Neuronal stem cell (in vitro differentiated cells): ENCODE data around the gene NSG2.

Experiments used
- DNase-seq: peaks from one replicate; pipeline ENCODE4 v3.0.0-alpha.2; 2013; ENCODE audit warnings: low spot score
- H2AFZ ChIP-seq: one replicate; pipeline ENCODE4 v1.6.1; 2013; ENCODE audit warnings: mild to moderate bottlenecking, low read length, inconsistent platforms
- H2AK5ac ChIP-seq: 2 replicates; pipeline ENCODE4 v1.6.1; 2013; ENCODE audit warnings: low read depth, mild to moderate bottlenecking, inconsistent platforms, low read length, moderate library complexity, mixed read lengths
- H2BK120ac ChIP-seq: 2 replicates; pipeline ENCODE4 v1.6.1; 2013; ENCODE audit warnings: low read depth, mild to moderate bottlenecking, inconsistent platforms, low read length, moderate library complexity, mixed read lengths
- H2BK12ac ChIP-seq: one replicate; pipeline ENCODE4 v1.6.1; 2013; ENCODE audit warnings: low read length, inconsistent platforms
- H2BK15ac ChIP-seq: 2 replicates; pipeline ENCODE4 v1.6.1; 2013; ENCODE audit warnings: mild to moderate bottlenecking, low read length, inconsistent platforms, mixed read lengths
- H2BK5ac ChIP-seq: one replicate; pipeline ENCODE4 v1.6.1; 2013; ENCODE audit warnings: inconsistent platforms, mild to moderate bottlenecking, low read length, moderate library complexity
- H3K14ac ChIP-seq: one replicate; pipeline ENCODE4 v1.6.1; 2013; ENCODE audit warnings: low read length, inconsistent platforms
- H3K18ac ChIP-seq: 2 replicates; pipeline ENCODE4 v1.6.1; 2013; ENCODE audit warnings: low read length, inconsistent platforms
- H3K23ac ChIP-seq: 2 replicates; pipeline ENCODE4 v1.6.1; 2013; ENCODE audit warnings: low read depth, mild to moderate bottlenecking, mixed read lengths, low read length, inconsistent platforms; ENCODE audit not compliant: poor library complexity
- H3K27ac ChIP-seq: replicated peaks from 3 replicates; pipeline ENCODE4 v1.5.1; 2013; ENCODE audit warnings: low read length, inconsistent platforms
- H3K27me3 ChIP-seq, 3 experiments: 2 replicates each; pipeline ENCODE4 v1.6.1; 2013; ENCODE audit warnings: low read length in 3 of 3, mild to moderate bottlenecking in 2 of 3, inconsistent platforms in 1 of 3, low read depth in 1 of 3, mixed read lengths in 1 of 3, moderate library complexity in 1 of 3; ENCODE audit not compliant: control insufficient read depth in 3 of 3, insufficient read depth in 3 of 3
- H3K36me3 ChIP-seq, 2 donors: replicated peaks in 1 of 2; 2 replicates each; pipeline ENCODE4 v1.6.1; 2013; ENCODE audit warnings: low read length in 2 of 2; ENCODE audit not compliant: control insufficient read depth in 2 of 2, insufficient read depth in 2 of 2
- H3K4ac ChIP-seq: 2 replicates; pipeline ENCODE4 v1.6.1; 2013; ENCODE audit warnings: inconsistent platforms, mild to moderate bottlenecking, low read length, moderate library complexity
- H3K4me1 ChIP-seq, 2 donors: 1 replicate in 1 of 2; 2 replicates in 1 of 2; pipeline ENCODE4 v1.6.1; 2013; ENCODE audit warnings: low read length in 2 of 2, low read depth in 1 of 2; ENCODE audit not compliant: control insufficient read depth in 2 of 2, insufficient read depth in 1 of 2
- H3K4me2 ChIP-seq: one replicate; pipeline ENCODE4 v1.6.1; 2013; ENCODE audit warnings: mild to moderate bottlenecking, low read length, inconsistent platforms; ENCODE audit not compliant: insufficient read depth, poor library complexity, severe bottlenecking
- H3K4me3 ChIP-seq, 2 donors: 2 replicates each; pipeline ENCODE4 v1.5.1; 2013; ENCODE audit warnings: low read length in 2 of 2, mild to moderate bottlenecking in 2 of 2, inconsistent platforms in 1 of 2, moderate library complexity in 1 of 2
- H3K79me1 ChIP-seq: one replicate; pipeline ENCODE4 v1.6.1; 2013; ENCODE audit warnings: low read depth, mild to moderate bottlenecking, inconsistent platforms, low read length, moderate library complexity
- H3K9ac ChIP-seq: one replicate; pipeline ENCODE4 v1.6.1; 2013; ENCODE audit warnings: mild to moderate bottlenecking, low read depth, low read length, inconsistent platforms; ENCODE audit not compliant: poor library complexity
- H3K9me3 ChIP-seq, 2 donors: replicated peaks in 1 of 2; 2 replicates each; pipeline versions ENCODE3 to v1.6.1; 2013; ENCODE audit warnings: low read length in 2 of 2, mild to moderate bottlenecking in 2 of 2, inconsistent platforms in 1 of 2, low read depth in 1 of 2, mixed read lengths in 1 of 2, moderate library complexity in 1 of 2; ENCODE audit not compliant: control insufficient read depth in 2 of 2, insufficient read depth in 1 of 2
- H4K8ac ChIP-seq: one replicate; pipeline ENCODE4 v1.6.1; 2013; ENCODE audit warnings: low read depth, mild to moderate bottlenecking, inconsistent platforms, low read length, moderate library complexity
- H4K91ac ChIP-seq: one replicate; pipeline ENCODE4 v1.6.1; 2013; ENCODE audit warnings: low read length, low read depth, mild to moderate bottlenecking, inconsistent platforms; ENCODE audit not compliant: poor library complexity
- WGBS, 2 donors: extraction: QIAGEN DNeasy Blood & Tissue Kit; methylation state at CpG; one replicate each; pipeline ENCODE4 v1.1.7; 2013; ENCODE audit warnings: missing lambda C conversion rate in 2 of 2, mixed read lengths in 1 of 2; ENCODE audit not compliant: insufficient read length in 2 of 2, insufficient replicate concordance in 1 of 2; ENCODE audit errors: extremely low coverage in 2 of 2; 5-methylcytosine and 5-hydroxymethylcytosine counted together

NSG2 gene

DNA sequence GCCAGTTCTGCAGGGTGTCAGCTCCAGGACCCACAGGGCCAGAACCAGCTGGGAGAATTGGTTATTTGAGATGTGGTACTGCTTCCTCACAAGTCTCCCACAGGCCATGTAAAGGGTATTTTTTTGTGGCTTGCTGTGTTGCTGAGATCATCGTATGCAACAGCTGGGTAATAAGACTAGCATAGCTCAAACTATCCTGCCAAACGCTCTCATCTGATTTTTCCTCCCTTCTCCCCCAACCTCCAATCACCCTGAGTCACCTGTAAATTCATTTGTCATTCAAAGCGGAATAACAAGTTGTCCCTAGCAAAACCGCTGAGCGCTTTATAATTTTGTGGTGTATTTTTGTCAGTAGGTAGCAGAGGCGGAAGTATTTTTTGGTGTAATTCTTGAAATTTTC is 63.2 kb downstream of the NSG2 start:
- H3K4me3 ChIP-seq: no peak overlapping the region
- H2BK15ac ChIP-seq: no peak overlapping the region
- peaks cover 0 to 5% of the 10 kb centered on the region in 2 donors for H3K4me1 ChIP-seq
- no peak overlapping the region for H3K9ac ChIP-seq
- H3K9me3 ChIP-seq: no peaks in the 10 kb centered on the region
- H3K23ac ChIP-seq: no peak overlapping the region
- H3K18ac ChIP-seq: no peak overlapping the region
- H4K8ac ChIP-seq: no peak overlapping the region
- no CpG with 5 or more reads among the region's 6 CpGs for WGBS, 2 donors
- no peak overlapping the region for H3K4me2 ChIP-seq
- DNase-seq: no peak
- H3K79me1 ChIP-seq: no peaks in the 10 kb centered on the region
- no peak overlapping the region for H3K4ac ChIP-seq
- H3K27me3 ChIP-seq: no peaks in the 10 kb centered on the region
- H2BK12ac ChIP-seq: no peak overlapping the region
- no peak overlapping the region for H2AK5ac ChIP-seq
- no peak overlapping the region for H3K14ac ChIP-seq
- H3K27ac ChIP-seq: no peak overlapping the region
- H2AFZ ChIP-seq: no peak overlapping the region
- no peak overlapping the region for H4K91ac ChIP-seq
- no peaks in the 10 kb centered on the region for H3K36me3 ChIP-seq
- H2BK5ac ChIP-seq: no peak overlapping the region
- H2BK120ac ChIP-seq: no peak overlapping the region

DNA sequence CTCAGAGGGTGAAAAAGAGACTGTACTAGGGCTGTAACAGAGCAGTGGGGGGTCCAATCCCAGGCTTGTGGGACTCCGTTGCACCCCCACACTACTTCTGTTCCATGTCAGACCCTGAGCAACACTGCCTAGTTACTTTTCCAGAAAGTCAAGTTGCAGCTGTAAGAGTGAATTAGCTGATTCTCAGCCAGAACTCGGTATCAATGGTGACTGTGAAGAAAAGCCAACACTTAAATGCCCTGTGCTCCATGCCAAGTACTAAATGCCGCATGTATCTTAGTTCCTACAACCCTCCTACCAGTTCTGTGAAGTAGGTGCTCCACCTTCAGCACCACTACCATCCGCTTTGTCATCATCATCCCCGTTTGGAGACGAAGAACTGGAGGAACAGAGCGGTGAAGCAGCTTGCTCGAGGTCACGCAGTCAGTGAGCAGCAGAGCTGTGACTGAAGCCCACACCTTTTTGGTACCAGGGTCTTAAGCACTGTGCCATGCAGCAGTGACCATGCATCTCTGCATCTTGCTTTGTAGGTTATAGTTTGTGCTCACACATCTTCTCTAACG is 64.3 kb downstream of the NSG2 start:
- Histone ChIP-seq H3K79me1 (no peaks in the 10 kb centered on the region), H2BK12ac (no peak overlapping the region), H3K9me3 (no peaks in the 10 kb centered on the region), H3K18ac (no peak overlapping the region), H2BK5ac (no peak overlapping the region), H2BK120ac (no peak overlapping the region), H3K14ac (no peak overlapping the region), H4K91ac (no peak overlapping the region), H2AK5ac (no peak overlapping the region), H3K36me3 (no peaks in the 10 kb centered on the region), H3K4me1 (peaks cover 0 to 5% of the 10 kb centered on the region in 2 donors), H3K9ac (peak overlapping the region; percentile 14), H3K4ac (no peak overlapping the region), H3K4me3 (no peak overlapping the region), H2BK15ac (no peak overlapping the region), H3K27me3 (no peaks in the 10 kb centered on the region), H3K27ac (no peak overlapping the region), H3K4me2 (no peak overlapping the region), H4K8ac (no peak overlapping the region), H3K23ac (no peak overlapping the region), H2AFZ (no peak overlapping the region)
- WGBS, 2 donors: no CpG with 5 or more reads among the region's 10 CpGs
- no peak for DNase-seq

DNA sequence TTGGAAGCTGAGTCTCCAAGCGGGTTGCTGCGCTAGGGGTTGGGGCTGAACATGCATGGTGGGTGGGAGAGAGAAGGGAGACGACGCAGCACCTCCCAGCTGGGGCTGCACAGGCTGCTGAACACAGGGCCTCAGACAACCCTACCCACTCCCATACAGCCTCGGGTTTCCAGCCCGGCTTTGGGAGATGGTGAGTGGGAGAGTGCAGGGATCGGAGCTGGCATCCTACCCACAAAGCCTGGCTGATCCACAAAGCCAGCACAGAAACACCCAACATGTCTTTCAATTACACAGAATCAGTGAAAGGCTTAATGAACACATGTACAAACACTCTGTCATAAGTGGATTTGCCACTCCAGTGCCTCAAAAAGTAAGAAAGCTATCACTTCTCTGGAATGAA is 64.8 kb downstream of the NSG2 start:
- Histone ChIP-seq H4K91ac (no peak overlapping the region), H3K4me3 (no peak overlapping the region), H2BK15ac (no peak overlapping the region), H3K9me3 (no peaks in the 10 kb centered on the region), H2AFZ (no peak overlapping the region), H3K4ac (no peak overlapping the region), H2BK12ac (no peak overlapping the region), H3K36me3 (no peaks in the 10 kb centered on the region), H3K79me1 (no peaks in the 10 kb centered on the region), H3K9ac (no peak overlapping the region), H2BK120ac (no peak overlapping the region), H3K18ac (no peak overlapping the region), H3K4me2 (no peak overlapping the region), H3K27me3 (no peaks in the 10 kb centered on the region), H2AK5ac (no peak overlapping the region), H3K4me1 (peaks cover 0 to 5% of the 10 kb centered on the region in 2 donors), H4K8ac (no peak overlapping the region), H3K23ac (no peak overlapping the region), H3K14ac (no peak overlapping the region), H2BK5ac (no peak overlapping the region), H3K27ac (no peak overlapping the region)
- no CpG with 5 or more reads among the region's 7 CpGs for WGBS, 2 donors
- DNase-seq: no peak

DNA sequence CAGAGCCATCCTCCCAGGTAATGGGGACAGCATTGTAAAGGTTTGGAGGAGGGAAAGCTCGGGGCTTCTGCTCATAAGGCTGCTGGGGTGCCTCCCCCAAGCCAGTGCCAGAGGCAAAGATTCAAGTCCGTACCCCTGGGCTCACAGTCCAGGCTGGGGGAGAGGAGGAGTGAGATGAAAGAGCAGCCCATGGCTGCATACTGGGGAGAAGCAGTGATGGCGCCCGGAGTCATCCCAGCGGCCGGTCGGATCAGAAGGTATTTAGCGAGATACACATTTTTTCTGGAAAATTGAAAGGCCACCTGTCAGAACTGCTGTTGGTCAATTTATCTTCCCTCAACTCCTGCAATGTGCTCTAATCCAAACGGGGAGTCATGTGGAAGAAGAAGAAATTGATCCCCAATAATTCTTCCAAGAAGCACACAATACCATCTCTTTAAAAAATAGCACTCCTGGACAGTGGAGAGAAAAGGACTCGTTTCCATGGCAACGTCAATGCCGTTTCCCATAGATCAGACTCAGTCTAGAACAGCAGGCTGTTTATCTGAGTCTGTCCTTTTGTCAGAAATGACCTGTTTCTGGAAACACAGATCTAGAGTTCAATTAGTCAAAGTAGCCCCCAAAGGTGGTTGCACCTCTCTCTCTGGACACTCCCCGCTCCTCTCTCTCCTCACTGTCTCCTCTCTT is 65.9 kb downstream of the NSG2 start:
- Histone ChIP-seq H2AK5ac (peak overlapping the region; percentile 21), H3K79me1 (no peaks in the 10 kb centered on the region), H3K4me3 (no peak overlapping the region), H3K4me2 (no peak overlapping the region), H2BK120ac (no peak overlapping the region), H3K18ac (peak overlapping the region; percentile 32), H3K14ac (no peak overlapping the region), H2BK12ac (no peak overlapping the region), H3K36me3 (no peaks in the 10 kb centered on the region), H2BK15ac (no peak overlapping the region), H2AFZ (no peak overlapping the region), H3K4ac (no peak overlapping the region), H3K4me1 (peaks cover 0 to 5% of the 10 kb centered on the region in 2 donors), H2BK5ac (no peak overlapping the region), H4K91ac (no peak overlapping the region), H3K27me3 (no peaks in the 10 kb centered on the region), H3K23ac (no peak overlapping the region), H3K27ac (no peak overlapping the region), H4K8ac (no peak overlapping the region), H3K9me3 (no peaks in the 10 kb centered on the region), H3K9ac (no peak overlapping the region)
- no peak for DNase-seq
- WGBS, 2 donors: no CpG with 5 or more reads among the region's 13 CpGs
